Cardiac fibroblast (primary cell): Measurements from ENCODE around the gene MTLN.

ENCODE experiments used
- DNase-seq, 2 donors: peaks; one replicate each; pipeline versions ENCODE4 v3.0.0 to v3.0.0-alpha.2; 2010; ENCODE audit warnings: low read depth in 2 of 2
- H3K4me3 ChIP-seq, 2 donors: replicated peaks in 1 of 2; 1 replicate in 1 of 2; 2 replicates in 1 of 2; pipeline ENCODE4 v1.5.1; 2011; ENCODE audit warnings: low read depth in 2 of 2, low read length in 2 of 2, mild to moderate bottlenecking in 2 of 2, moderate library complexity in 1 of 2
- TF ChIP-seq, protein P1 (sequence below): IDR thresholded peaks from one replicate; pipeline ENCODE4 v1.5.1; 2011; ENCODE audit warnings: low read depth, mild to moderate bottlenecking, low read length, inconsistent platforms

The MTLN gene

DNA sequence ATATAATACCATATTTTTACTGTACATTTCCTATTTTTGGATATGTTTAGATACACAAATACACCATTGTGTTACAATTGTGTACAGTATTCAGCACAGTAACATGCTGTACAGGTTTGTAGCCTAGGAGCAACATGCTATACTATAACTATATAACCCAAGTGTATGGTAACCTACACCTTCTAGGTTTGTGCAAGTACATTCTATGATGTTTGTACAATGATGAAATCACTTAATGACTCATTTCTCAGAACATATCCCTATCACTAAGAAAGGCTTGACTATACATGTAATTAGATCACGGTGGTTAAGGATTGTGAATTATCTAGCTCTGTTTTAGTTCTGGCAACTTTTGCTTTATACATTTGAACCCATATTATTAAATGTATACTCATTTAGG, 38.8 kb downstream of the MTLN start:
- TF ChIP-seq, protein P1, sequence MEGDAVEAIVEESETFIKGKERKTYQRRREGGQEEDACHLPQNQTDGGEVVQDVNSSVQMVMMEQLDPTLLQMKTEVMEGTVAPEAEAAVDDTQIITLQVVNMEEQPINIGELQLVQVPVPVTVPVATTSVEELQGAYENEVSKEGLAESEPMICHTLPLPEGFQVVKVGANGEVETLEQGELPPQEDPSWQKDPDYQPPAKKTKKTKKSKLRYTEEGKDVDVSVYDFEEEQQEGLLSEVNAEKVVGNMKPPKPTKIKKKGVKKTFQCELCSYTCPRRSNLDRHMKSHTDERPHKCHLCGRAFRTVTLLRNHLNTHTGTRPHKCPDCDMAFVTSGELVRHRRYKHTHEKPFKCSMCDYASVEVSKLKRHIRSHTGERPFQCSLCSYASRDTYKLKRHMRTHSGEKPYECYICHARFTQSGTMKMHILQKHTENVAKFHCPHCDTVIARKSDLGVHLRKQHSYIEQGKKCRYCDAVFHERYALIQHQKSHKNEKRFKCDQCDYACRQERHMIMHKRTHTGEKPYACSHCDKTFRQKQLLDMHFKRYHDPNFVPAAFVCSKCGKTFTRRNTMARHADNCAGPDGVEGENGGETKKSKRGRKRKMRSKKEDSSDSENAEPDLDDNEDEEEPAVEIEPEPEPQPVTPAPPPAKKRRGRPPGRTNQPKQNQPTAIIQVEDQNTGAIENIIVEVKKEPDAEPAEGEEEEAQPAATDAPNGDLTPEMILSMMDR: no peak
- DNase-seq: peak; percentile 28 to 67

DNA sequence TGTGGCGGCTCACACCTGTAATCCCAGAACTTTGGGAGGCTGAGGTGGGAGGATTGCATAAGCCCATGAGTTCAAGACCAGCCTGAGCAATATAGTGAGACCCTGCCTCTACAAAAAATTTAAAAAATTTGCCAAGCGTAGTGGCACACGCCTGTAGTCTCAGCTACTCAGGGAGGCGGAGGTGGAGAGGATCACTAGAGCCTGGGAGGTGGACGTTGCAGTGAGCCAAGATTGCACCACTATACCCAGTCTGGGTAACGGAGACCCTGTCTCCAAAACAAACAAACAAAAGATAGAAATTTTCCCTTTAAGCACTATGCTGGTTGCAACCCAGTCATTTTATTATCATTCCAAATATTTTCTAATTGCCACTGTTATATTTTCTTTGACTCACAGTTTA, 39.8 kb downstream of the MTLN start:
- TF ChIP-seq, protein P1: no peak
- H3K4me3 ChIP-seq: no peak overlapping the region
- no peak for DNase-seq

More for the DNA sequence above, 38.8 kb downstream of the MTLN start:
- no peak overlapping the region for H3K4me3 ChIP-seq

DNA sequence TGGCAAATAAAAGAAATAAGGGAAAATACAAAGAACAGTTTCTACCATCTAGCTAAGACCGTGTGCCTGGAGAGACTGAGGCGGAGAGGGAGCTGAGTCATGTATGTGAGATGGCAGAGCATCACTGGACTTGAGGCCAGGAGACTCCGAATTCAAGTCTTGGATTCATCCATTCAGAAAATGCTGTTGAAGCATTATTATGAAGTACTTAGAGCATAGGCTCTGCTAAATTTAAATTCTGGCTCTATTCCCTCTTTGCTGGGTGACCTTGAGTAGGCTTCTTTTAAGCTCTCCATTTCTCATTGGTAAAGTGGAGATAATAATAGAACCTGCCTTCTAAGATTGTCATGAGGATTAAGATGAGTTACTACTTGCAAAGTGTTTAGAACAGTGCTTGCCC, 42.2 kb downstream of the MTLN start:
- H3K4me3 ChIP-seq: no peak overlapping the region
- no peak for DNase-seq
- TF ChIP-seq, protein P1: no peak

DNA sequence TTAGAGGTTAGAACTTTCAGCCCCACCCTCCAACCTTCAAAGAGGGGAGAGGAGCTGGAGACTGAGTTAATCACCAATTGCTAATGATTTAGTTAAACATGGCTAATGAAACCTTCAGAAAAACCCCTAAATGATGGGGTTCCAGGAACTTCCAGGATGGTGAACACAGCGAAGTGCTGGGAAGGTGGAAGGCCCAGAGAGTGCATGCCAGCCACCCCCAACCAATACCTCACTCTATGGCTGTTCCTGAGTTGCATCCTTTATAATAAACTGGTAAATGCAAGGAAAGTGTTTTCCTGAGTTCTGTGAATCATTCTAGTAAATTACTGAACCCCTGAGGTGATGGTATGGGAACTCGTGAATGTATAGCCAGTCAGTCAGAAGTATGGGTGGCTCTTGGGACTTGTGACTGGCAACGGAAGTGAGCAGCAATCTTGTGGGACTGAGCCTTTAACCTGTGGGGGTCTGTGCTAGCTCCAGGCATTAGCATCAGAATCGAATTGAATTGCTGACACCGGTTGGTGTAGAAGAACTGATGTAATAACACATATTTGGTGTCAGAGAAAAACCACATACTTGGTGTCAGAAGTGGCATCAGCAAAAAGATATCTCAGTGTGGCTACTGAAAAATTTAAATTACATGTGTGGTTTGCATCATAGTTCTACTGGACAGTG, 44.9 kb downstream of the MTLN start:
- no peak overlapping the region for H3K4me3 ChIP-seq
- DNase-seq: peak in 1 of 2 donors; percentile 10
- TF ChIP-seq, protein P1: no peak

DNA sequence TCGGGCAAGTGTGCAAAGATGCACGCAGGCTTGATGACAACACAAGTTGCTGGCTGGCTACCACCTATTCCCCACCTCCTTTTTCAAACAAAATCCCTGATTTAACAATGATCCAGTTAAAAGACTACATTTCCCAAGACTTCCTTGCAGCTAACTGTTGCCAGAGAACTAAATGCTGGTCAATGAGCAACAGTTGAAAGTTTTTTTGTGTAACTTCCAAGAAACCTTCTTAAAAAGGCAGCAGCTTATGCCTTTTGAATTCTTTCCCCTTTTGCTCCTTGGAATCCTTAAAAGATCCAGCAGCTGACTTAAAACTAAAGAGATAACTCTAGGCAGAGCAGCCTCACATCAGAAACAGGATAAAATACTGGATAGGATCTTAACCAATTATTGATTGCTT, 46.1 kb downstream of the MTLN start:
- TF ChIP-seq, protein P1: no peak
- peak; percentile 25 to 67 for DNase-seq
- H3K4me3 ChIP-seq: no peak overlapping the region
